SK-N-SH (cell line): ENCODE measurements around the gene FOXA1. TPM values are rescaled to one million over a fixed set of nuclear protein-coding genes. Genes with fewer than 3 reads are reported as not detected.

Experiments
- CTCF ChIA-PET: fragments of 300-600, 350-600 bp; formaldehyde crosslinking; extraction: SDS; loops from one replicate; lab custom pipeline; 2021; lab: Yijun Ruan, JAX
- POLR2A ChIA-PET: fragments of 350-600 bp; sonication (Branson Sonifier 250); formaldehyde crosslinking; extraction: SDS; loops from one replicate; lab custom pipeline; 2020; ENCODE audit warnings: antibody characterized with exemption, inconsistent platforms; lab: Yijun Ruan, JAX
- DNase-seq: peaks from one replicate; pipeline ENCODE4 v3.0.0; 2012
- H2AFZ ChIP-seq: fragments of 200-600 bp; sonication (generic); 2 replicates; pipeline ENCODE4 v1.8.1; 2016; ENCODE audit warnings: antibody characterized with exemption, mild to moderate bottlenecking, low read depth
- H3F3A ChIP-seq: fragments of 200-600 bp; sonication (generic); replicated peaks from 2 replicates; pipeline ENCODE3; 2016; ENCODE audit warnings: antibody characterized with exemption, mild to moderate bottlenecking; ENCODE audit not compliant: insufficient read depth
- H3K27ac ChIP-seq, 2 experiments: fragments of 200-500 bp in 1 of 2; fragments of 200-600 bp in 1 of 2; sonication (Bioruptor generic) in 1 of 2; sonication (generic), shearing (Covaris generic) in 1 of 2; 2 replicates each; pipeline versions ENCODE4 v1.5.1 to v1.6.1; 2014 to 2016; ENCODE audit warnings: low read depth in 2 of 2, inconsistent platforms in 1 of 2, low read length in 1 of 2, mild to moderate bottlenecking in 1 of 2, mixed read lengths in 1 of 2
- H3K27me3 ChIP-seq: fragments of 200-600 bp; sonication (generic), shearing (Covaris generic); 2 replicates; pipeline ENCODE4 v1.6.1; 2016; ENCODE audit warnings: mixed run types; ENCODE audit not compliant: insufficient read depth
- H3K36me3 ChIP-seq, 2 experiments: fragments of 200-500 bp in 1 of 2; fragments of 200-600 bp in 1 of 2; sonication (Bioruptor generic) in 1 of 2; sonication (generic) in 1 of 2; replicated peaks in 1 of 2; 2 replicates each; pipeline versions ENCODE3 to v1.5.1; 2014 to 2016; ENCODE audit warnings: low read length in 1 of 2, mild to moderate bottlenecking in 1 of 2; ENCODE audit not compliant: insufficient read depth in 2 of 2, control insufficient read depth in 1 of 2
- H3K4me1 ChIP-seq, 2 experiments: fragments of 200-500 bp in 1 of 2; fragments of 200-600 bp in 1 of 2; sonication (Bioruptor generic) in 1 of 2; sonication (generic), shearing (Covaris generic) in 1 of 2; 2 replicates each; pipeline versions ENCODE4 v1.5.1 to v1.6.1; 2014 to 2016; ENCODE audit warnings: low read depth in 1 of 2, low read length in 1 of 2, mixed run types in 1 of 2; ENCODE audit not compliant: insufficient read depth in 2 of 2, control insufficient read depth in 1 of 2
- H3K4me2 ChIP-seq: fragments of 200-600 bp; sonication (generic), shearing (Covaris generic); 2 replicates; pipeline ENCODE4 v1.6.1; 2017; ENCODE audit warnings: mixed run types
- H3K4me3 ChIP-seq, 2 experiments: fragments of 200-500 bp in 1 of 2; fragments of 200-600 bp in 1 of 2; sonication (Bioruptor generic) in 1 of 2; sonication (generic), shearing (Covaris generic) in 1 of 2; 2 replicates each; pipeline versions ENCODE4 v1.5.1 to v1.8.1; 2014 to 2016; ENCODE audit warnings: low read depth in 2 of 2, inconsistent platforms in 1 of 2, low read length in 1 of 2, mild to moderate bottlenecking in 1 of 2, mixed read lengths in 1 of 2, moderate library complexity in 1 of 2
- H3K79me2 ChIP-seq: fragments of 200-600 bp; sonication (generic); 2 replicates; pipeline ENCODE4 v1.8.1; 2017; ENCODE audit warnings: mild to moderate bottlenecking; ENCODE audit not compliant: insufficient read depth
- H3K9ac ChIP-seq: fragments of 200-600 bp; sonication (generic); 2 replicates; pipeline ENCODE4 v1.6.1; 2017; ENCODE audit warnings: mixed run types
- H3K9me2 ChIP-seq: fragments of 200-600 bp; sonication (generic); 2 replicates; pipeline ENCODE4 v1.6.1; 2017; ENCODE audit warnings: mixed run types
- H3K9me3 ChIP-seq: fragments of 200-600 bp; sonication (generic); 2 replicates; pipeline ENCODE4 v1.6.1; 2017; ENCODE audit warnings: mixed run types, mild to moderate bottlenecking, moderate library complexity
- H4K20me1 ChIP-seq: fragments of 200-600 bp; sonication (generic); 2 replicates; pipeline ENCODE4 v1.6.1; 2017; ENCODE audit warnings: mild to moderate bottlenecking, mixed run types; ENCODE audit not compliant: insufficient read depth
- FOXM1 ChIP-seq: IDR thresholded peaks from 2 replicates; pipeline ENCODE4 v1.4.0; 2012; ENCODE audit warnings: low read depth, mild to moderate bottlenecking
- GABPA ChIP-seq: IDR thresholded peaks from 2 replicates; pipeline ENCODE4 v1.4.0; 2012; ENCODE audit warnings: low read depth, mild to moderate bottlenecking
- SIN3A ChIP-seq: IDR thresholded peaks from 2 replicates; pipeline ENCODE4 v1.6.1; 2012; ENCODE audit warnings: low read depth, mild to moderate bottlenecking, low read length, moderate library complexity, borderline replicate concordance
- WGBS: methylation state at CpG from one replicate; pipeline ENCODE4 v1.1.6; 2017; ENCODE audit warnings: low lambda C conversion rate; 5-methylcytosine and 5-hydroxymethylcytosine counted together
- polyA plus RNA-seq, 3 experiments: library from polyadenylated mRNA; depleted of rRNA; stranded (reverse); fragments of >200 nt; gene quantifications; 2 replicates each; pipeline ENCODE4 v1.2.3, GENCODE V29; 2012
- TF ChIP-seq, protein P1 (sequence below): fragments of 150-350 bp; IDR thresholded peaks from 2 replicates; pipeline ENCODE4 v1.6.1; 2016; ENCODE audit warnings: mild to moderate bottlenecking, low read depth, low read length

Gene FOXA1
- polyA plus RNA-seq, 1 of the 3 experiments (the other 2 are of a cell fraction) = not detected

DNA sequence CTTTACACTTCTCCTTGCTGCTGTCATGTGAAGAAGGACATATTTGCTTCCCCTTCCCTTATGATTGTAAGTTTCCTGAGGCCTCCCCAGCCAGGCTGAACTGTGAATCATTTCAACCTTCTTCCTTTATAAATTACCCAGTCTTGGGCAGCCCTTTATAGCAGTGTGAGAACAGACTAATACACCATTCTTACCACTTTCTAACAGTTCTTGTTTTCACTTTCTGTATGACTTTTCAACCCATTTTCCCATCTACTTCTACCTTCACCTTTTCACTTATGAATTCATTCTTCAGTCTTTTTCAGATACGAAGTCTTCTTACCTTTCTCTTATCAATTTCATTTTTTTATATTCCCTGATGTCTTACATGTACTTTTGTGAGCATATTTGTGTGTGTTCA is 55.1 kb downstream of the FOXA1 start:
- no peaks in the 10 kb centered on the region for H3F3A ChIP-seq
- no peaks in the 10 kb centered on the region for H3K9me2 ChIP-seq
- no peak for DNase-seq
- WGBS = 17% methylated on average over 1 of the region's 1 CpG
- H3K9ac ChIP-seq = no peak overlapping the region
- H4K20me1 ChIP-seq = no peaks in the 10 kb centered on the region
- no peaks in the 10 kb centered on the region for H3K79me2 ChIP-seq
- H3K36me3 ChIP-seq = no peaks in the 10 kb centered on the region
- no peak overlapping the region for H3K4me3 ChIP-seq
- H2AFZ ChIP-seq = no peak overlapping the region
- H3K4me2 ChIP-seq = no peak overlapping the region
- TF ChIP-seq FOXM1 (no peak), GABPA (no peak), SIN3A (no peak)
- TF ChIP-seq, protein P1, sequence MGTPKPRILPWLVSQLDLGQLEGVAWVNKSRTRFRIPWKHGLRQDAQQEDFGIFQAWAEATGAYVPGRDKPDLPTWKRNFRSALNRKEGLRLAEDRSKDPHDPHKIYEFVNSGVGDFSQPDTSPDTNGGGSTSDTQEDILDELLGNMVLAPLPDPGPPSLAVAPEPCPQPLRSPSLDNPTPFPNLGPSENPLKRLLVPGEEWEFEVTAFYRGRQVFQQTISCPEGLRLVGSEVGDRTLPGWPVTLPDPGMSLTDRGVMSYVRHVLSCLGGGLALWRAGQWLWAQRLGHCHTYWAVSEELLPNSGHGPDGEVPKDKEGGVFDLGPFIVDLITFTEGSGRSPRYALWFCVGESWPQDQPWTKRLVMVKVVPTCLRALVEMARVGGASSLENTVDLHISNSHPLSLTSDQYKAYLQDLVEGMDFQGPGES = no peak
- no peak overlapping the region for H3K27ac ChIP-seq
- no peaks in the 10 kb centered on the region for H3K27me3 ChIP-seq
- no peaks in the 10 kb centered on the region for H3K4me1 ChIP-seq
- CTCF ChIA-PET = no interaction called here
- POLR2A ChIA-PET = no interaction called here
- H3K9me3 ChIP-seq = no peaks in the 10 kb centered on the region

Other genes with a start within 250 kb of the FOXA1 start
- not detected in 2 replicates for gene TTC6, start 380 bp upstream of the FOXA1 start, polyA plus RNA-seq (2012; rRNA removed)